MM.1S (cell line): ENCODE results near the gene TMCO1.

Source experiments
- EZH2phosphoT487 ChIP-seq: fragments of 300-600 bp; sonication (generic); IDR thresholded peaks from 2 replicates; pipeline ENCODE4 v1.6.1; 2018; ENCODE audit warnings: antibody characterized with exemption, low read length
- TF ChIP-seq, protein P1 (sequence below): fragments of 300-600 bp; sonication (generic); IDR thresholded peaks from 2 replicates; pipeline ENCODE4 v1.5.1; 2016; ENCODE audit warnings: antibody characterized with exemption, low read length, mixed read lengths

DNA sequence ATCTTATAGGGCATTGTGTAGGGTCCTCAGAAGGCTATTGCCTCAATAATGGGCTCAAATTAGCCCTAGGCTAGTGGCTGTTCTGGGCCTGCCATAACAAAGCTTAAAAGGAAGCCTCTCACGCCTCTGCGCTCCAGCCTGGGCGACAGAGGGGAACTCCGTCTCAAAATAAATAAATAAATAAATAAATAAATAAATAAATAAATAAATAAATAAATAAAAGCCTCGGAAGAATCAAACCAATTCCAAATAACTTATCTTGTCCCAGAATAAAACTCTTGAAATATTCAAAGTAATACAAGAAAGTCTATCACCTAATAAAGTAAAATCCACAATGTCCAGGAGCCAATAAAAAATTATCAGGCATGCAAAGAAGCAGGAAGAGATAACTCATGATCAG is 55.9 kb downstream of the TMCO1 start:
- TF ChIP-seq EZH2phosphoT487, result no peak
- TF ChIP-seq, protein P1, sequence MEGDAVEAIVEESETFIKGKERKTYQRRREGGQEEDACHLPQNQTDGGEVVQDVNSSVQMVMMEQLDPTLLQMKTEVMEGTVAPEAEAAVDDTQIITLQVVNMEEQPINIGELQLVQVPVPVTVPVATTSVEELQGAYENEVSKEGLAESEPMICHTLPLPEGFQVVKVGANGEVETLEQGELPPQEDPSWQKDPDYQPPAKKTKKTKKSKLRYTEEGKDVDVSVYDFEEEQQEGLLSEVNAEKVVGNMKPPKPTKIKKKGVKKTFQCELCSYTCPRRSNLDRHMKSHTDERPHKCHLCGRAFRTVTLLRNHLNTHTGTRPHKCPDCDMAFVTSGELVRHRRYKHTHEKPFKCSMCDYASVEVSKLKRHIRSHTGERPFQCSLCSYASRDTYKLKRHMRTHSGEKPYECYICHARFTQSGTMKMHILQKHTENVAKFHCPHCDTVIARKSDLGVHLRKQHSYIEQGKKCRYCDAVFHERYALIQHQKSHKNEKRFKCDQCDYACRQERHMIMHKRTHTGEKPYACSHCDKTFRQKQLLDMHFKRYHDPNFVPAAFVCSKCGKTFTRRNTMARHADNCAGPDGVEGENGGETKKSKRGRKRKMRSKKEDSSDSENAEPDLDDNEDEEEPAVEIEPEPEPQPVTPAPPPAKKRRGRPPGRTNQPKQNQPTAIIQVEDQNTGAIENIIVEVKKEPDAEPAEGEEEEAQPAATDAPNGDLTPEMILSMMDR, result no peak
